GM21576 (cell line): ENCODE measurements around the gene PSAP.

Experiments used
- ATAC-seq: cut with Tn5 transposase; IDR thresholded peaks from one replicate; pipeline ENCODE4 v1.9.1; 2021; ENCODE audit warnings: mild to moderate bottlenecking, moderate library complexity; ENCODE audit not compliant: unreplicated experiment

PSAP gene

GRCh38 chr10:71770255-71770654 lies 80.8 kb downstream of the PSAP start:
- ATAC-seq = no peak

- ATAC-seq = peak; percentile 24
Observed at GRCh38 chr10:71769279-71769823, 81.7 kb downstream of the PSAP start.

GRCh38 chr10:71767420-71768035 lies 83.5 kb downstream of the PSAP start:
- no peak for ATAC-seq

GRCh38 chr10:71766717-71767419 lies 84.2 kb downstream of the PSAP start:
- ATAC-seq = no peak
